Karpas-422 (cell line): Measurements from ENCODE around the gene ZBTB7C. TPM values are rescaled to one million over a fixed set of nuclear protein-coding genes. Genes with fewer than 3 reads are reported as not detected.

Source experiments
- DNase-seq: peaks from one replicate; pipeline ENCODE4 v3.0.0-alpha.2; 2015
- H2AFZ ChIP-seq: fragments of 200-600 bp; sonication (generic); 2 replicates; pipeline ENCODE4 v1.6.1; 2014; ENCODE audit warnings: antibody characterized with exemption, low read length, mixed read lengths
- H3K27ac ChIP-seq: fragments of 200-600 bp; sonication (generic); 2 replicates; pipeline ENCODE4 v1.5.1; 2014; ENCODE audit warnings: mild to moderate bottlenecking, low read length, moderate library complexity
- H3K27me3 ChIP-seq: fragments of 200-600 bp; sonication (generic); 2 replicates; pipeline ENCODE4 v1.6.1; 2014; ENCODE audit warnings: low read length, mixed read lengths
- H3K36me3 ChIP-seq: fragments of 200-600 bp; sonication (generic); 2 replicates; pipeline ENCODE4 v1.6.1; 2014; ENCODE audit warnings: low read length, mixed read lengths; ENCODE audit not compliant: insufficient read depth
- H3K4me1 ChIP-seq: fragments of 200-600 bp; sonication (generic); 2 replicates; pipeline ENCODE4 v1.6.1; 2014; ENCODE audit warnings: mild to moderate bottlenecking, low read length, mixed read lengths
- H3K4me2 ChIP-seq: fragments of 200-600 bp; sonication (generic); 2 replicates; pipeline ENCODE4 v1.6.1; 2014; ENCODE audit warnings: low read length, low read depth, mild to moderate bottlenecking; ENCODE audit not compliant: poor library complexity, severe bottlenecking
- H3K4me3 ChIP-seq: fragments of 200-600 bp; sonication (generic); 2 replicates; pipeline ENCODE4 v1.5.1; 2014; ENCODE audit warnings: mild to moderate bottlenecking, antibody characterized with exemption, low read length, mixed read lengths
- H3K79me2 ChIP-seq: fragments of 200-600 bp; sonication (generic); 2 replicates; pipeline ENCODE4 v1.6.1; 2014; ENCODE audit warnings: mild to moderate bottlenecking, low read length, mixed read lengths
- H3K9ac ChIP-seq: fragments of 200-600 bp; sonication (generic); 2 replicates; pipeline ENCODE4 v1.6.0; 2014; ENCODE audit warnings: low read length
- H3K9me2 ChIP-seq: fragments of 200-600 bp; sonication (generic), shearing (Covaris generic); replicated peaks from 2 replicates; pipeline ENCODE4 v1.6.0; 2014; ENCODE audit warnings: mild to moderate bottlenecking, low read length, moderate library complexity; ENCODE audit not compliant: insufficient read depth
- H3K9me3 ChIP-seq: fragments of 300-700, 200-600 bp; sonication (generic); 2 replicates; pipeline ENCODE4 v1.6.1; 2014; ENCODE audit warnings: low read length, mixed read lengths
- H4K20me1 ChIP-seq: fragments of 200-600 bp; sonication (generic); 2 replicates; pipeline ENCODE4 v1.6.1; 2014; ENCODE audit warnings: mild to moderate bottlenecking, antibody characterized with exemption, low read length, low read depth; ENCODE audit not compliant: insufficient read depth
- total RNA-seq: library from RNA; depleted of rRNA; stranded (reverse); fragments of >200 nt; shearing (Covaris generic); gene quantifications from 2 replicates; pipeline ENCODE4 v1.2.3, GENCODE V29; 2014; ENCODE audit warnings: low replicate concordance

ZBTB7C gene
- total RNA-seq, 1 experiment from 2014 or later = not detected

DNA sequence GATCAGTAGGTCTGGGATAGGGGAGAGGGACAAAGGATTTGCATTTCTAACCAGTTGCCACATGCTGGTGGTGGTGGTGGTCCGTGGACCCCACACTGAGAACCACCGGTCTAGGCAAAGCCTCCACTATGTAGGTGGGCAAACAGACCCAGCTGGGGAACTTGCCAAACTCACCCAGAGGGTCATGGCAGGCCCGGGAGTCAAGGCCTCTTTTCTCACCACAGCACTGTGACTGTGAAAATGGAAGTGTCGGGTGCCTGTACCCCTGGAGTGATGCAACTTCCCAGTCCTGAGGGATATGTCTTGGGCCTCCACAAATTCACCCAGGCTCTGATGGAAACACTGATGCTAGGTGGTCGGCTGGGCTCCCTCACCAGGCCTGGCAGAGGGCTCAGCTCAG is 377.5 kb downstream of the ZBTB7C start:
- DNase-seq = no peak
- Histone ChIP-seq H3K4me1 (no peaks in the 10 kb centered on the region), H2AFZ (no peak overlapping the region), H3K4me2 (no peak overlapping the region), H3K9me2 (no peaks in the 10 kb centered on the region), H3K36me3 (no peaks in the 10 kb centered on the region), H3K27me3 (no peaks in the 10 kb centered on the region), H3K9ac (no peak overlapping the region), H3K4me3 (no peak overlapping the region), H4K20me1 (no peaks in the 10 kb centered on the region), H3K27ac (no peak overlapping the region), H3K9me3 (no peaks in the 10 kb centered on the region), H3K79me2 (no peaks in the 10 kb centered on the region)

DNA sequence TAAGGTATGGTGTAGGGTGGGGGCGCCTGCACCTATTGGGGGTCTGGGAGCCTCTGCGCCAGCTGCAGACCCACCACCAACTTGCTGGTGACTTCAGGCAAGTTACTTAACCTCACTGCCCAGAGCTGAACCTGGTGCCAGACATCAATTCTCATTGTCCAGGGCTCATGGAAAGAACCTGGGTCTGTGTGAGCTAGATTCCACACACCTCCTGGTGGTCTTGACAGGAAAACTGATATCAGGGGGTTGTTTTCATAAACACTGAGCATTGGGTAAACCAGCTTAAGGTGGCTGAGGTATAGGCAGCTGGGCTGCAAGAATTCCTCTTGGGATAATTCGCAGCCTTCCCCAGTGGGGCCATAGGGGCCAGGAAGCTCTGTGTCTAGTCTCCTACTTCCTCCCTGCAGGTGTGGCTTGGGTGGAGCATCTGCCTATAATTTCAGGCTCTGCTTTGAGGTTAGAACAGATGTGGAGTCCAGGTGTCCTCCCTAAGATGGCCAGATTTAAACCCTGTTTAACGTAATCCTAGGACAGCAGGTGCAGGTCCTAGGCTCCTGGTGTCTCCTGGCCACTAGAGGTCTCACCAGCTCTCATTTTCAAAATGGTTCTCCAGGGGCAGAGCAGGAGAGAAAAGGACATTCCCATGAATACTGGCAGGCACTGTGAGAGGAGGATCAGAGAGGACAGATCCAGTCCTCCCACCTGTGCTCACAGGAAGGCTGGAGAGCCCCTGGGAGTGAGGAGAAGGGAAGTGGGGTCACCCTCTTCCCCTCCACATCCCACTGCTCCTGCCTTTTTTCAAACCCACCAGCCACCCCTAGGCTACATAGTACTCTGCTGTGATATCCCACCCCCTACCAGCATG is 378.3 kb downstream of the ZBTB7C start:
- no peaks in the 10 kb centered on the region for H3K79me2 ChIP-seq
- no peaks in the 10 kb centered on the region for H3K27me3 ChIP-seq
- peak; percentile 61 for DNase-seq
- H3K9ac ChIP-seq = no peak overlapping the region
- H3K4me2 ChIP-seq = no peak overlapping the region
- H3K36me3 ChIP-seq = no peaks in the 10 kb centered on the region
- H3K9me2 ChIP-seq = no peaks in the 10 kb centered on the region
- no peaks in the 10 kb centered on the region for H3K4me1 ChIP-seq
- H3K27ac ChIP-seq = no peak overlapping the region
- no peaks in the 10 kb centered on the region for H4K20me1 ChIP-seq
- no peak overlapping the region for H3K4me3 ChIP-seq
- no peak overlapping the region for H2AFZ ChIP-seq
- no peaks in the 10 kb centered on the region for H3K9me3 ChIP-seq

DNA sequence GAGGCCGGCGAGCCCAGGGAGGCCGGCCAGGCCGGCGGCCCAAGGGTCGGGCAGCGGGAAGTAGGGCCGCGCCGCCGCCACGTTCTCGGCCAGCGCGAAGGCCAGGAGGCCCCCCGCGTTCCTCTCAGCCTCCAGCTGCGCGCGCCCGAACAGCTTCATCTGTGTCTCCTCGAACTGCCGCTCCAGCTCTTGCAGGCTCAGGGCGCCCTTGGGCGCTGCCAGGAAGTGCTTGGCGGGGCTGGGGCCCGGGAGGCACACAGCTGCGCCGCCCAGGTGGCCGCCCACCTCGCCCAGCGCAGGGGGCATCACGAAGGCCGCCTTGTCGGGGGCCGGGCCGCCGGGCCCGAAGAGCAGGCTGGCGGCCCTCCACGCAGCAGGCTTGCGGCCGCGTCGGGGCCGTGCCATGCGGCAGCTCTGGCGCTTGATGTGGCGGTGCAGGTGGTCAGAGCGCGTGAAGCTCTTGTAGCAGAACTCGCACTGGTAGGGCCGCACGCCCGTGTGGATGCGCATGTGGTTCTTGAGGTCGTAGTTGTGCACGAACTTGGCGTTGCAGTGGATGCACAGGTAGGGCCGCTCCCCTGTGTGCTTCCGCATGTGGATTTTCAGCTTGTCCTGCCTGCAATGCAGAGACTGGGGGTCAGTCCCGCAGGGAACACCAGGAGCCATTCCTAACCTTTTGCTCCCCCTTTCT is 379.7 kb downstream of the ZBTB7C start:
- H3K27ac ChIP-seq = no peak overlapping the region
- H3K4me2 ChIP-seq = no peak overlapping the region

GRCh38 chr18:48028696-48029095 is 380.5 kb downstream of the ZBTB7C start:
- H3K79me2 ChIP-seq = no peaks in the 10 kb centered on the region
- no peak overlapping the region for H3K4me2 ChIP-seq
- H4K20me1 ChIP-seq = no peaks in the 10 kb centered on the region
- H3K9me2 ChIP-seq = no peaks in the 10 kb centered on the region
- H3K36me3 ChIP-seq = no peaks in the 10 kb centered on the region
- no peaks in the 10 kb centered on the region for H3K27me3 ChIP-seq
- no peak overlapping the region for H3K27ac ChIP-seq
- H3K9ac ChIP-seq = no peak overlapping the region
- no peaks in the 10 kb centered on the region for H3K9me3 ChIP-seq
- H3K4me3 ChIP-seq = no peak overlapping the region
- no peak overlapping the region for H2AFZ ChIP-seq
- no peak for DNase-seq
- no peaks in the 10 kb centered on the region; the same call in 1 of the 2 replicates for H3K4me1 ChIP-seq

More for the DNA sequence above, 379.7 kb downstream of the ZBTB7C start:
- no peak for DNase-seq
- no peaks in the 10 kb centered on the region for H4K20me1 ChIP-seq
- no peaks in the 10 kb centered on the region for H3K9me3 ChIP-seq
- H3K4me3 ChIP-seq = no peak overlapping the region
- H3K27me3 ChIP-seq = no peaks in the 10 kb centered on the region
- no peaks in the 10 kb centered on the region for H3K36me3 ChIP-seq
- no peaks in the 10 kb centered on the region for H3K79me2 ChIP-seq
- H3K9ac ChIP-seq = no peak overlapping the region
- H3K4me1 ChIP-seq = no peaks in the 10 kb centered on the region
- no peak overlapping the region for H2AFZ ChIP-seq
- H3K9me2 ChIP-seq = no peaks in the 10 kb centered on the region

GRCh38 chr18:48028081-48028480 is 381.1 kb downstream of the ZBTB7C start:
- no peaks in the 10 kb centered on the region for H3K36me3 ChIP-seq
- H3K4me3 ChIP-seq = no peak overlapping the region
- no peak overlapping the region for H3K27ac ChIP-seq
- H3K27me3 ChIP-seq = no peaks in the 10 kb centered on the region
- no peaks in the 10 kb centered on the region for H3K9me3 ChIP-seq
- H3K9ac ChIP-seq = no peak overlapping the region
- no peaks in the 10 kb centered on the region for H3K79me2 ChIP-seq
- H2AFZ ChIP-seq = no peak overlapping the region
- peaks cover 4% of the 10 kb centered on the region; the same call in 1 of the 2 replicates for H3K4me1 ChIP-seq
- H3K9me2 ChIP-seq = no peaks in the 10 kb centered on the region
- no peaks in the 10 kb centered on the region for H4K20me1 ChIP-seq
- no peak for DNase-seq
- no peak overlapping the region for H3K4me2 ChIP-seq

GRCh38 chr18:48027401-48027963 is 381.7 kb downstream of the ZBTB7C start:
- Histone ChIP-seq H4K20me1 (no peaks in the 10 kb centered on the region), H3K27me3 (no peaks in the 10 kb centered on the region), H3K79me2 (no peaks in the 10 kb centered on the region), H3K4me1 (peaks cover 6% of the 10 kb centered on the region), H3K9ac (no peak overlapping the region), H3K4me2 (no peak overlapping the region), H3K9me3 (no peaks in the 10 kb centered on the region), H2AFZ (no peak overlapping the region), H3K4me3 (no peak overlapping the region), H3K27ac (no peak overlapping the region), H3K36me3 (no peaks in the 10 kb centered on the region), H3K9me2 (no peaks in the 10 kb centered on the region)
- DNase-seq = no peak

DNA sequence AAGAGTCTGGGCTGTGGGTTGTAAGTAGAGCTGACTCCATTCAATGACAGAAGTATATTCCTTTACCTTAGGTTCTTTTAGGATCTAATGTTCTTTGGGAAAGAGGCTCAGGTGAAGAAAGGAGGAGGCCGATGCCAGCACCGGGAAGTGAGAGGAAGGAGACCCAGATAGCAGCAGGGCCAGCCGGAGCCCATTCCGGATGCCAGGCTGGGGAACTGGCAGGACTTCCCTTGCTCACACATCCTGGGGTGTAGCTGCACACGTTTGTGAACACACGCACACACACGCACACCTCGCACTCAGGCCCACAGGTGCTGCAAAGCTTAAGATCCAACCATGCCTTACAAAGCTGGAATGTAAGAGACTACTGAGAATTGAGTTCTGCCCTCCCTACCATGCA is 383.0 kb downstream of the ZBTB7C start:
- Histone ChIP-seq H3K27ac (no peak overlapping the region), H3K9me2 (no peaks in the 10 kb centered on the region), H3K27me3 (no peaks in the 10 kb centered on the region), H2AFZ (no peak overlapping the region), H3K4me1 (peaks cover 19% of the 10 kb centered on the region), H3K9me3 (no peaks in the 10 kb centered on the region), H3K79me2 (no peaks in the 10 kb centered on the region), H3K9ac (no peak overlapping the region), H4K20me1 (no peaks in the 10 kb centered on the region), H3K4me2 (no peak overlapping the region), H3K4me3 (no peak overlapping the region), H3K36me3 (no peaks in the 10 kb centered on the region)
- DNase-seq = no peak
